Brain microvascular endothelial cell (primary cell): ENCODE results near the gene C12orf50.

ENCODE experiments used
- DNase-seq: peaks from one replicate; pipeline ENCODE4 v3.0.0-alpha.2; 2020
- H3K27ac ChIP-seq: fragments of 250-450 bp; sonication (Bioruptor Pico); 2 replicates; pipeline ENCODE4 v1.5.1; 2020; ENCODE audit warnings: mild to moderate bottlenecking, moderate library complexity
- H3K27me3 ChIP-seq: fragments of 250-450 bp; sonication (Bioruptor Pico); replicated peaks from 2 replicates; pipeline ENCODE4 v1.5.1; 2020; ENCODE audit warnings: mild to moderate bottlenecking
- H3K36me3 ChIP-seq: fragments of 250-450 bp; sonication (Bioruptor Pico); replicated peaks from 2 replicates; pipeline ENCODE4 v1.5.1; 2020; ENCODE audit warnings: mild to moderate bottlenecking
- H3K4me3 ChIP-seq: 2 replicates; pipeline ENCODE4 v1.5.1; 2011; ENCODE audit warnings: low read depth, mild to moderate bottlenecking, control low read depth, low read length, moderate library complexity
- CTCF ChIP-seq: IDR thresholded peaks from 2 replicates; pipeline ENCODE4 v1.5.1; 2011; ENCODE audit warnings: low read depth, mild to moderate bottlenecking, moderate library complexity, low read length, control low read depth, inconsistent platforms; ENCODE audit errors: missing control alignments
- in situ Hi-C: cut with HindIII; loops from 2 replicates; pipeline ENCODE4 v1.10.0; 2017; ENCODE audit warnings: low sequenced_read_pairs, low pct_ligation_motif_present

C12orf50 gene

GRCh38 chr12:88015825-88016224 lies 13.4 kb downstream of the C12orf50 start:
- no peaks in the 10 kb centered on the region for H3K27me3 ChIP-seq
- no peak overlapping the region for H3K4me3 ChIP-seq
- H3K36me3 ChIP-seq, result no peaks in the 10 kb centered on the region
- H3K27ac ChIP-seq, result no peak overlapping the region
- no peak for DNase-seq
- TF ChIP-seq CTCF, result no peak
- in situ Hi-C loops, result no loop called here

GRCh38 chr12:88011755-88012154 lies 17.4 kb downstream of the C12orf50 start:
- in situ Hi-C loops, result no loop called here
- no peak for TF ChIP-seq CTCF

GRCh38 chr12:88006351-88006750 lies 22.9 kb downstream of the C12orf50 start:
- no peaks in the 10 kb centered on the region for H3K36me3 ChIP-seq
- no peaks in the 10 kb centered on the region for H3K27me3 ChIP-seq
- in situ Hi-C loops, result no loop called here
- no peak for TF ChIP-seq CTCF
- DNase-seq, result no peak
- H3K27ac ChIP-seq, result no peak overlapping the region
- no peak overlapping the region for H3K4me3 ChIP-seq

More at GRCh38 chr12:88011755-88012154, 17.4 kb downstream of the C12orf50 start:
- Histone ChIP-seq H3K27me3 (no peaks in the 10 kb centered on the region), H3K4me3 (no peak overlapping the region), H3K27ac (no peak overlapping the region), H3K36me3 (no peaks in the 10 kb centered on the region)
- no peak for DNase-seq

- no peak overlapping the region for H3K4me3 ChIP-seq
- H3K27me3 ChIP-seq, result no peaks in the 10 kb centered on the region
- DNase-seq, result no peak
- in situ Hi-C loops, result no loop called here
- TF ChIP-seq CTCF, result no peak
- no peak overlapping the region for H3K27ac ChIP-seq
- H3K36me3 ChIP-seq, result no peaks in the 10 kb centered on the region
Measured at GRCh38 chr12:88001327-88001726, 27.9 kb downstream of the C12orf50 start.

GRCh38 chr12:87995581-87996178 lies 33.5 kb downstream of the C12orf50 start:
- peak; percentile 67 for DNase-seq
- Histone ChIP-seq H3K27me3 (no peaks in the 10 kb centered on the region), H3K27ac (no peak overlapping the region), H3K36me3 (no peaks in the 10 kb centered on the region), H3K4me3 (no peak overlapping the region)
- in situ Hi-C loops, result no loop called here
- peak; percentile 84 for TF ChIP-seq CTCF

GRCh38 chr12:87991483-87991882 lies 37.7 kb downstream of the C12orf50 start:
- in situ Hi-C loops, result no loop called here
- no peak for TF ChIP-seq CTCF
- DNase-seq, result no peak
- no peak overlapping the region for H3K27ac ChIP-seq
- H3K36me3 ChIP-seq, result no peaks in the 10 kb centered on the region
- no peak overlapping the region for H3K4me3 ChIP-seq
- no peaks in the 10 kb centered on the region for H3K27me3 ChIP-seq
